Sigmoid colon (tissue), 3 donors: Measurements from ENCODE around the gene BORA.

ENCODE experiments used
- CTCF ChIP-seq, 4 experiments: fragments of 450-650 bp in 3 of 4; fragments of 200-600 bp in 1 of 4; IDR thresholded peaks; one replicate each; pipeline ENCODE4 v1.5.1; 2016 to 2019; ENCODE audit warnings: antibody characterized with exemption in 4 of 4, mild to moderate bottlenecking in 3 of 4, moderate library complexity in 2 of 4
- POLR2A ChIP-seq, 2 donors: fragments of 450-650 bp; IDR thresholded peaks; one replicate each; pipeline ENCODE4 v1.6.1; 2016; ENCODE audit warnings: antibody characterized with exemption in 2 of 2, mild to moderate bottlenecking in 2 of 2, moderate library complexity in 2 of 2

GRCh38 chr13:72788831-72789230 lies 61.1 kb downstream of the BORA start:
- TF ChIP-seq CTCF (IDR thresholded peaks at IDR 0.05) = no peak
- no peak for TF ChIP-seq POLR2A (IDR thresholded peaks at IDR 0.05)
